HG02571 (cell line): ENCODE measurements around the gene ZNF460.
"Not testable (repeated sequence)": the region's sequence is repeated elsewhere in the genome, so short reads cannot be mapped to it uniquely, and the experiment has no call there.

Experiments used
- ATAC-seq: cut with Tn5 transposase; IDR thresholded peaks from one replicate; pipeline ENCODE4 v1.9.1; 2021; ENCODE audit warnings: mild to moderate bottlenecking, moderate library complexity; ENCODE audit not compliant: unreplicated experiment

The ZNF460 gene

DNA sequence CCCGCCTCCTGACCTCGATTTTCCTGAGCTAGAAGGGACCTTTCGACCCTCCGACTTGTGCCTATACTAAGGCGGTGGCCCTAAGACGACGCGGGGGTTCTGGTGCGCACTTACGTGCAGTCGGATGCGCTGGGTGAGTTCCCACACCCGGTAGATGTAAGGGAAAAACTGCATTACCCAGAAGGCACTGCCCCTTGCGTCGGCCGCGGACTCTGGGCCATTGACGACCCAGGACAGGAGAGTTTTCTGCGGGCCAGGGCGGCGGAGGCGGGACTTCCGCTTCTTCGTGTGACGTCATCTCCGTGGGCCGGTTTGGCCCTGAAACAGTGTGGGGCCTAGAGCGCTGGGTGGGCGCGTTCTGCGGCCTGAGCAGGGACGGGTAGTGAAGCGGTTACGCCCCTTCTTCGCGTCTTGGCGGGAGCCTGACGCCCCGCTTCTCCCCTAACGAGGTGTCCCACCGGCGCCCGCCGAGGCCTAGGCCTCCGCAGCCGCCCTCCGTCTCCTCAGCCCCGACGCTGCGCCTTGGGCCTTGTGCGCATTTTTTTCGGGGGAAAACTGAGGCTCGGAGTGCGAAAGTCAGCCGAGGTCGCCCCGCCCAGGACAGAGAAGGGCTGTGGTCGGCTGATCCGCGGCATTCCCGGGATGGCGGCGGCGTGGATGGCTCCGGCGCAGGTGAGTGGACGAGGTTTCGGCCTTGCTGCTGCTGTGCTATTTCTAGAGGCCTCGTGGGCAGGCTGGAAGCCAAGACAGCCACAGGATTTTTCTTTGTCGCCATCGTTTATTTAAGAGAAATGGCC, at the start of gene ZNF460:
ZNF460 (plus strand) TSS at position 321 of the 797 bp plus-strand sequence; CDS start at position 643, 322 bp downstream.
- peak; percentile 69 for ATAC-seq

DNA sequence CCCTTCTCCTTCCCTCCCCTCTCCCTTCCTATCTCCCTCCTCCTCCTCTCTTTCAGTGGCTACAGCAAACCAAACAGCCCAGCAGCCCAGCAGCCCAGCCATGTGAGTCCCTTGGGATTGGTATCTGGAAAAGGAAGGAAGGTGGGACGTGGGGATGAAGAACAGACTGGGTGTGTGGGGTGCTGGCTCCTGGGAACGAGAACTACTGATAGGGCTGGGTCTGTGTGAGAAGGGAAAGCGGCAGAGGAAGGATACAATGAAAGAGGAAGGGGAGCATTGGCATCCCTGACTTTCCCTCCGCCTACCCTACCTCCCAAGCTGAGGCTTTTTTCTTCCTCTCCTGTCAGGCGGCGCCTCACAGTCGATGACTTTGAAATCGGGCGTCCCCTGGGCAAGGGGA, 48.6 kb upstream of the ZNF460 start:
- no peak for ATAC-seq

DNA sequence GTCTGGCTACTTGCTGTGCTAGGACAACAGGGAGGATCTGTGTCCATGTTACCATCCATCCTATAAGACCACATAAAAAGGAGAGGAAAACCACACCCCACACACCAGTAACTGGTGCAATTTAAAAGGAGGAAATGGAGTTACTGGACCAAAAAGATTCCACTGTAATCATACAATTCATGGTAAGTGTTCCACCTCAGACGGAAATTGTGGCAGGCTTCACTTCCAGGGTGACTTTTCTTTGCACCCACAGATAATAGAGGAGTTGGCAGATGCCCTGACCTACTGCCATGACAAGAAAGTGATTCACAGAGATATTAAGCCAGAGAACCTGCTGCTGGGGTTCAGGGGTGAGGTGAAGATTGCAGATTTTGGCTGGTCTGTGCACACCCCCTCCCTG, 47.1 kb upstream of the ZNF460 start:
- no peak for ATAC-seq

DNA sequence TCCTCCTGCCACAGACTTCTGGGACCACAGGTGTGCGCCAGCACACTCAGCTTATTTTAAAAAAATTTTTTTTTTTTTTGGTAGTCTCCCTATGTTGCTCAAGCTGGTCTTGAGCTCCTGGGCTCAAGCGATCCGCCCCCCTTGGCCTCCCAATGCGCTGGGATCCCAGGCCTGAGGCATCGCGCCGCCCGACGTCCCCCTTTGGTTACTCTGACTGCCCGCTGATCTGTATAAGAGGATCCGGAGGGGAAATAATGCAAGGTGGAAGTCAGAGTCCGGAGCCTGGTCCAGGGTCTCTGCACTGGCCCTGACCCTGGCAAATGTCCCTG, 40.3 kb upstream of the ZNF460 start:
- ATAC-seq = no peak

DNA sequence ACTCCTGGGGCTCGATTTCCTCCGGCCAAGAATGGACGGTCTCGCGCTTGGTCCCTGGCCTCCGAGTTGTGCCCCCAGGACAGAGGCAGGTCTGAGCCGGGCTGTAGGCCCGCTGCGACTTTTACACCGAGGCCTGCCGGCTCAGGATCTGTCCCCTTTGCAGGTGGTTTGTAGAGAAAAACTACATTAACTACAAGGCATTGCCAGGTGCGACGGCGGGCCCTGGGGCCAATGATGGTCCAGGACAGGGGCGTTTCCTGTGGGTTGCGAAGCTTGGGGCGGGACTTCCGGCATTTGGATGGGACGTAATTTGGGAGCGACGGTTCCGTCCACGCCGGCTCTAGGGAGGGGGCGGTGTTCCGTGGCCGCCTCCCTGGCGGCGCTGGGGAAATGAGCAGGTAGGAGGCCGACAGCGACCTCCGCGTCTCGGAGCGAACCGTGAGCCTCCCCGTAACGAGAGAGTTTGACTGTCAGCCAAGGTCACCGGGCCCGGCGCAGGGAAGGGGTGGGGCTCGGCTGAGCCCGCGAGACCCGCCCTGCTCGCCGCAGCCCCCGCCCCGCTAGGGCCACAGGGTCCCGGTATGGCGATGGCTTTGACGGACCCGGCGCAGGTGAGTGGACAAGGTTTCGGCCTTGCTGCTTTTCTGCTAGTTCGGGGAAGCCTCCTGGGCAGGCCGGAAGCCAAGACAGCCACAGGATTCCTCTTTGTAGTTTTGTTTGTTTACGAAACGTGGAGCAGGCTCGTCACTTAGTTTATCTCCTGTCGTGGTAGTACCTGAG, 39.8 kb upstream of the ZNF460 start, which contains the start of gene ZNF805:
ZNF805 (plus strand) TSS at position 322 of the 780 bp plus-strand sequence; CDS start at position 582, 260 bp downstream.
- ATAC-seq = peak; percentile 88

DNA sequence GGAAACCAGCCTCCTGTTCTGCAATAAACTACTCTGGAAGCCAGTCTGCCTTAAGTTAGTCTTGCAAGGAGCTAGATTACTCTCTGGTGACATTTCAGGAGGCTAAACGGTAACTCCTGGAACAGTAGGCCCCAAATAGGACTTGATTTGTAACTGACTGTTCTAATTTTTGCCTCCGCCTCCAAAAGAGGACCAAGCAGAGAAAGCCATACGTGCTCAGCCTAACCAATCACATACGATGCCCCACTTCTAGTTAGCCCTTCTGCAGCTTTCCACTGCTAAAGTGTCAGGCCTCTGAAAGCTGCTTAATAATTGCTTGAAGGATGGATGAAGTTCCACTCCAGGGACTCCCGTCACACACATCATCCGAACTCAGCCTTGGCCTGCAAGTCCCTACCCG, 39.1 kb upstream of the ZNF460 start:
- no peak for ATAC-seq

DNA sequence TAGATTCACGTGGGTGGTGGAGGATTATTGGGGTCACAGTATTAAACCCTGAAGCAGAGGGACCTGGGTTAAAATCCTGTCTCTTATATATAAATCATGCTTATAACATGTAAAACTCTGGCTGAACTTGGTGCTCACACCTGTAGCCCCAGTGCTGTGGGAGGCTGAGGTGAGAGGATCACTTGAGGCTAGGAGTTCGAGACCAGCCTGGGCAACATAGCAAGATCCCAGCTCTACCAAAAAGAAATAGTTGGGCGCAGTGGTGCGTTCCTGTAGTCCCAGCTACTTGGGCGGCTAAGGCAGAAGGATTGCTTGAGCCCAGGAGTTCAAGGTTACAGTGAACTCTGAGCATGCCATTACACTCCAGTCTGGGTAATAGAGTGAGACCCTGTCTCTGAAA, 37.5 kb upstream of the ZNF460 start:
- no peak for ATAC-seq

DNA sequence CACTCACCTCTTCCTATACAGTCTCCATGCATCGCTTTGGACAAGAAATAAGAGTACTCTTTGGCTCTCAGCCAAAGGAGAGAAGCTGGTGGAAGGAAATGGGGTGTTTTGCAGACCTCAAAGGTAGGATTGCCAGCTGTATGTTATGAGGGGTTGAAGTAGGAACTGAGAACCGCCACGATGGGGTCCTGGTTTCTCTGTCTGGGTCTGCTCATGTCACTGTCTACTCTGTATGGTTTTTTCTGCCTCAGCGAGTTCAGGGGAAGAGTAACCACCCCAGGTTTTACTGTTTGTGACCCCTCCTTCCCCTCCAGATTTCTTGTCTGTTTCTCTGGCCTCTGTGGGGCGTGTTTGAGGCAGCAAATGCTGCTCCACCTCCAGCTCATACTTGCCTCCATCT, 35.8 kb upstream of the ZNF460 start:
- ATAC-seq = no peak

DNA sequence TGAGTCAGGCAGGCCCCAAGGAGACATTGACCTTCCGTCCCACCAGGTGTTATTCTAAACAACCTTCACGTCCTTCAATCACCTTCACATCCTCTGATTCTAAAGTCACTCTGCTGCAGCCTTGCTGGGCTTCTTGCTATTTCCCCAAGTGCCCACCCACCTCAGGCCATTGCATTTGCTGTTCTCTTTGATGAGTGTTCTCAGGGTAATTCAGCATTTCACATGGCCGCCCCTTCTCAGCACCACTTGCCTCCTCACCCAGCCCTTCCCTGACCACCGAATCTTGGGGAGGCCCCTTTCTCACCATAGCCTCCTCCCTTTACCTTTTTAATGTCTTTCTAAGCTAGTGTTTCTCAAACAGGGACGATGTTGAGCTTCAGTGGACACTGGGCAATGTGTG, 35.2 kb upstream of the ZNF460 start:
- no peak for ATAC-seq

DNA sequence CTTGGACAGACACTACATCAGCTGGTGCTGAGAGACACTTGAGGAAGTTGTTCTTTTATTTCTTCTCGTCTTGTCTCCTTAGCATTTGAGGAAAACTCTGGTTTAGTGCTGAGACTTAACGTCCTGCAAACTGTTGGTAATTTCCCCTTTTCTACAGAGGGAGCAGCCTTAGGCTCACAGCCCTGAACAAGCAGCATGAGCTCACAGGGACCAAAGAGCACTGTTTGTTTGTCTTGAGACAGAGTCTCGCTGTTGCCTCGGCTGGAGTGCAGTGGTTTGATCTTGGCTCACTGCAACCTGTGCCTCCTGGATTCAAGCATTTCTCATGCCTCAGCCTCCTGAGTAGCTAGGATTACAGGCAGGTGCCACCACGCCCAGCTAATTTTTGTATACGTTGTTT, 34.3 kb upstream of the ZNF460 start:
- no peak for ATAC-seq

DNA sequence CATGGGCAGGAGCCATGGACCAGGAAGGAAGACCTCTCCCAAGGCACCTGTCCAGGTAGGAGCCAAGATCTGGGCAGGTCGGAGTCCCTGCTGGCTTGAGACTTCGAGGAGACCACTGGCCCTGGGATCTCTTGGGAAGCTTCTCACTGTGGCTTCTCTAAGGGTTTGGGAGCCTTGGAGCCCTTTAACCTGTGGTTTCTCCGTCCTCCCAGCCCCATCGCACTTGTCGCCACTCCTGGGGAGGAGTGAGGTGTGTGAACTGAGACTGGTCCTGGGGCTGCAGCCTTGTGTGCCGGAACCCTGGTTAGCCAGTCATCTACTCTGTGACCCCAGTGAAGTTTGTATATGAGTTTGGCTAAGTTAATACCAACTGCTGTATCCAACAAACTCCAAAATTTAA, 31.6 kb upstream of the ZNF460 start:
- no peak for ATAC-seq

DNA sequence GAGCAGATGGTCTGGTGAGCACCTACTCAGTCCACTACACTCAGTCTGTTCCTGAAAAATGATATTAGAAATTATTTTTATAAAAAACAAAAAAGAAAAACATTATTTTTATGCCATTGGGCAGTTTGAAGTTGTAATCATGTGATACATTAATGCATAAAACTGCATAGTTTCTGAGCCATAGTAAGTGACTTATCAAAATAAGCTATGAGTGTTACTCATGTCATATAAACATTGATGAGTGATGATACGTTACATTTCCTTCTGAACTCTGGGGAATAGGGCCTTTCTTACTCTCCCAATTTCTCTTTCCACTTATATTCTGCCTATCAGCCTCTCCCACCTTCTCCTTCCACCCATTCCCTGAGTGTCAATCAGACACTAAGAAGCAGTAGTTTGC, 31.0 kb upstream of the ZNF460 start:
- ATAC-seq = no peak

DNA sequence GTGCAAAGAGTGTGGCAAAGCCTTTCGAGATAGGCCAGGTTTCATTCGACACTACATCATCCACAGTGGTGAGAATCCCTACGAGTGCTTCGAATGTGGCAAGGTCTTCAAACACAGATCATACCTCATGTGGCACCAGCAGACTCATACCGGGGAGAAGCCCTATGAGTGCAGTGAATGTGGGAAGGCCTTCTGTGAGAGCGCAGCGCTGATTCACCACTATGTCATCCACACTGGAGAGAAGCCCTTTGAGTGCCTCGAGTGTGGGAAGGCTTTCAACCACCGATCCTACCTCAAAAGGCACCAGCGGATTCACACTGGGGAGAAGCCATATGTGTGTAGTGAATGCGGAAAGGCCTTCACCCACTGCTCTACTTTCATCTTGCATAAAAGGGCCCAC, 26.5 kb upstream of the ZNF460 start:
- ATAC-seq = not testable (repeated sequence)

DNA sequence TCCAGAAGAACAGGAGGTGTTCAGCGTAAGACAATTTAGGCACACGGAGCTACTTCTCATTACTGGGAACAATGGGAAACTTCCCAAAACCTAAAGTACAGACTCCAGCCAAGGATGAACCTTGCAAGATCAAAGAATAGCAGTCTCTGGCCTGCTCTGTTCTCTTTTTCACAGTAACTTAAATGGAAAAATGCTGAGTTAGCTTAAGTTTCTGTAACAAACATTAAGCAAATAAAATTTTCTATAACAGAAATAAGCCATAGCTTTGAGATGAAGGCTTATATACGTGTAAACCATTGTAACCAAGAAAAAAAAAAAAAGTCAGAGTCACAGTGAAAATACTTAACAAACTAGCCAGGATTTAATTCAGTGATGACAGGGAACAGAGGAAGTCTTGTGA, 18.2 kb upstream of the ZNF460 start:
- no peak for ATAC-seq

DNA sequence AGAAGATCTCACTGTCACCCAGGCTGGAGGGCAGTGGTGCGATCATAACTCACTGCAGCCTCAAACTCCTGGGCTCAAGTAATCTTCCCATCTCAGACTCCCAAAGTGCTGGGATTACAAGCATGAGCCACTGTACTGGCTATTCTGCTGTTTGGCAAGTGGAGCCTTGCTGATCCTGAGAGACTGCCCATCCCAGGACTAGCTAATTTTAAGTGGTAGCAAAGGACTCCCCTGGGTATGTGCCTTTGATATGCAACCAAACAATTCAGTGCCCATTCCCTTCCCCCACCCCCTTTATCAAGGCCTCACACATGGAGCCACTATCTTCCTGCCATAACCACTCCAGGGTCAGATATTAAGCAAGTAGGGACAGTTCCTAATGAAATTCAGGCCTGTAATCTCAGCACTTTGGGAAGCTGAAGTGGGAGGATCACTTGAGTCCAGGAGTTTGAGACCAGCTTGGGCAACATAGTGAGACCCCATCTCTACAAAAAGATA, 17.0 kb upstream of the ZNF460 start:
- no peak for ATAC-seq

DNA sequence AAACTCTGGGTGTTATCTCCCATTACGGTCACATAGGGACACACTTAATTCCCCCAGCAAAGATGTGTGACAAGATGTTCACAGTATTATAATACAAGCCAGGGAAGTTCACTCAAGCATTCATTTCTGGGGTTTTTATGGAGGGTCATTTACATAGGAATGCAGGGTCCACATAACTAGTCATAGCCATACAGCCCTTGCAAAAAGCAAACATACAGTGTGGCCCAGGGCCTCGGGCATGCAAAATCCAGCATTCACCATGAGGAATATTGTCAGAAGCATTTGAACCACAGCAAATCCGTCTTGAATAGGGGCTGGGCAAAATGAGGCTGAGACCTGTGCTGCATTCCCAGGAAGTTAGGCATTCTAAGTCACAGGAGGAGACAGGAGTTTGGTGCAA, 13.0 kb upstream of the ZNF460 start:
- ATAC-seq = no peak

DNA sequence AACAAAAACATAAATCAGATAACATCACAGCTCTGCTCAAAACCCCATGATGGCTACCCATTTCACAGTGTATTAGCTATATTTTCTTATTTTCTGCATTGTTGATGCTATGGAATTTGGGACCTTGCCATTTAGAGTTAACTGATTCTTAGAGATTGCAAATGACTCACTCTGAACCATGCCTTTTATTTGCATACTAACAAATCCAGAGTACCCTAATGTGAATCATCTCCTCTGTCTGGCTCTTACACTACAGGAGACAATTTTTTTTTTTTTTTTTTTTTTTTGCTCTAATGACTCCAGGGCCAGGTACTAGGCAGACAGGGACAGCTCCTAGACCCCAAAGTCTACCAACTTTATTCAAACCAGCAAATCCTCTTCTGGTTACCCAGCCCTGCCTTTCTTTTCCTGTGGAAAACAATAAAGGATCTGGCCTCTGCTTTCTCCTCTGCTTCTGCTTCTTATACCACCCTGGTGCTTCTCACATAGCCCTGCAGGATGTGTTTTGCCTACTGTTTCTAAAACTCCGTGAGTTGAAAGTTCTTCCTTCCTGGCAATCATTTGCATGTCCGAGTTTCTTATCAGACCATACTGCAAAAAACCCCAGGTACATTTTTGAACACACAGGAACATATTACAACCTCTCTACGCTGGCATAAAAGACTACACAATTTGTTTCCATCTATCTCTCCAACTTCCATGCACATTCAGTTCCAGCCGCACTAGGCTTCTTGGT, 10.6 kb upstream of the ZNF460 start:
- no peak for ATAC-seq

DNA sequence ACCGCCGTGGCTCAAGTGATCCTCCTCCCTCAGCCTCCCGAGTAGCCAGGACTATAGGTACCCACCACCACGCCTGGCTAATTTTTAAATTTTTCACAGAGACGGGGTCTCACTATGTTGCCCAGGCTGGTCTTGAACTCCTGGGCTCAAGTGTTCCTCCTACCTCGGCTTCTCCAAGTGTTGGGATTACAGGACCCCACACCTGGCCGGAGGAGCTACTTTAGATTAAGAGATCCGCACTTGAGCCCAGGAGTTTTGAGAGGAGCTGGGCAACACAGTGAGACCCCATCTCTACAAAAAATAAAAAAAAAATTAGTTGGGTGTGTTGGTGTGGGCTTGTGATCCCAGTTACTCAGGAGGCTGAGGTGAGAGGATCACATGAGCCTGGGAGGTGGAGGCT, 9.0 kb upstream of the ZNF460 start:
- ATAC-seq = no peak

DNA sequence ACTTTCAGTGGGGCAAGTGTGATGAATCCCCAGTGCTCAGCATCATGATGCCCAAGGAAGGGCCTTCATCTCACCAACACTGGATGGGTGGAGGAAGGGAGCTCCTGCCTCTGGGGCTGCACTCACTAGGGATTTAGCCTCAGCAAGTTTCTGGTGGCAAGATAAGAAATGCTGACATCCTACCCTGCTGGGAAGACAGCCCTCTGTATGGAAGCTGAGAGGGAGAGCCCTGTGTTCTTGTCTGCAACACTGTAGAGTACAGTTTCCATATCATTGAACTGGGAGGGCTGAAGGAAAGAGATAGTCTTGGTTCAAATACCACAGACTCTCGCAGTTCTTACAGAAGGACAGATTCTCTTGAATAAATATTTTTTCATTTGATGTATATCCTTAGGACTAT, 7.3 kb upstream of the ZNF460 start:
- ATAC-seq = no peak

DNA sequence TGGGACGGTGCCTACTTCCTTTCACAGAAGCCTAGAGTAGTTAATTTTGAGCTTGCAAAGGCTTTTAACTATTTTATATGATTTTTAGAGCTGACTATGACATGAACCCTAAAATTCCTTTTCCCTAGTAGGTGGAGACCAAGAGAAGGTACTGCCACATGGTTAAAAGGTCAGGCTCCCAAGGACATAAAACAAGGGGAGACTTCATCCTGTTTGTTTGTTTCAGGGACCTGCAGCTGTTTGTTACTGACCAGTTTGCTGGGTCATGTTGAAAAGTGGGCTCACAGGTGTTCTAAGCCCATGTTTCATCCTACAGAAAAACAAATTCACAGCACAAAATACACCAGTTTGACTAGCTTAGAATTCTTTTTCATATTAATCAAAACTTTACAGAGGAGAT, 3.9 kb upstream of the ZNF460 start:
- no peak for ATAC-seq

DNA sequence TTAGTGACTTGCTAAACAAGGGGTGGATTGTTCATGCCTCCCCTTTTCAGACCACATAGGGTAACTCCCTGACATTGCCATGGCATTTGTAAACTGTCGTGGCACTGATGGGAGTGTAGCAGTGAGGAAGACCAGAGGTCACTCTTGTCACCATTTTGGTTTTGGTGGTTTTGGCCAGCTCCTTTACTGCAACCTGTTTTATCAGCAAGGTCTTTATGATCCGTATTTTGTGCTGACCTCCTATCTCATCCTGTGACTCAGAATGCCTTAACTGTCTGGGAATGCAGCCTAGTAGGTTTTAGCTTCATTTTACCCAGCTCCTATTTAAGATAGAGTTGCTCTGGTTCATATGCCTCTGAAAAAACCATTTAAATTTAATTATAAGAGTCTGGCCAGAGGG, 1.8 kb upstream of the ZNF460 start:
- not testable (repeated sequence) for ATAC-seq
